Neuronal stem cell (in vitro differentiated cells): Measurements from ENCODE around the gene PROM2.

ENCODE experiments used
- DNase-seq: peaks from one replicate; pipeline ENCODE4 v3.0.0-alpha.2; 2013; ENCODE audit warnings: low spot score
- H2AFZ ChIP-seq: one replicate; pipeline ENCODE4 v1.6.1; 2013; ENCODE audit warnings: mild to moderate bottlenecking, low read length, inconsistent platforms
- H2AK5ac ChIP-seq: 2 replicates; pipeline ENCODE4 v1.6.1; 2013; ENCODE audit warnings: low read depth, mild to moderate bottlenecking, inconsistent platforms, low read length, moderate library complexity, mixed read lengths
- H2BK120ac ChIP-seq: 2 replicates; pipeline ENCODE4 v1.6.1; 2013; ENCODE audit warnings: low read depth, mild to moderate bottlenecking, inconsistent platforms, low read length, moderate library complexity, mixed read lengths
- H2BK12ac ChIP-seq: one replicate; pipeline ENCODE4 v1.6.1; 2013; ENCODE audit warnings: low read length, inconsistent platforms
- H2BK15ac ChIP-seq: 2 replicates; pipeline ENCODE4 v1.6.1; 2013; ENCODE audit warnings: mild to moderate bottlenecking, low read length, inconsistent platforms, mixed read lengths
- H2BK5ac ChIP-seq: one replicate; pipeline ENCODE4 v1.6.1; 2013; ENCODE audit warnings: inconsistent platforms, mild to moderate bottlenecking, low read length, moderate library complexity
- H3K14ac ChIP-seq: one replicate; pipeline ENCODE4 v1.6.1; 2013; ENCODE audit warnings: low read length, inconsistent platforms
- H3K18ac ChIP-seq: 2 replicates; pipeline ENCODE4 v1.6.1; 2013; ENCODE audit warnings: low read length, inconsistent platforms
- H3K23ac ChIP-seq: 2 replicates; pipeline ENCODE4 v1.6.1; 2013; ENCODE audit warnings: low read depth, mild to moderate bottlenecking, mixed read lengths, low read length, inconsistent platforms; ENCODE audit not compliant: poor library complexity
- H3K27ac ChIP-seq: replicated peaks from 3 replicates; pipeline ENCODE4 v1.5.1; 2013; ENCODE audit warnings: low read length, inconsistent platforms
- H3K27me3 ChIP-seq, 3 experiments: 2 replicates each; pipeline ENCODE4 v1.6.1; 2013; ENCODE audit warnings: low read length in 3 of 3, mild to moderate bottlenecking in 2 of 3, inconsistent platforms in 1 of 3, low read depth in 1 of 3, mixed read lengths in 1 of 3, moderate library complexity in 1 of 3; ENCODE audit not compliant: control insufficient read depth in 3 of 3, insufficient read depth in 3 of 3
- H3K36me3 ChIP-seq, 2 donors: replicated peaks in 1 of 2; 2 replicates each; pipeline ENCODE4 v1.6.1; 2013; ENCODE audit warnings: low read length in 2 of 2; ENCODE audit not compliant: control insufficient read depth in 2 of 2, insufficient read depth in 2 of 2
- H3K4ac ChIP-seq: 2 replicates; pipeline ENCODE4 v1.6.1; 2013; ENCODE audit warnings: inconsistent platforms, mild to moderate bottlenecking, low read length, moderate library complexity
- H3K4me1 ChIP-seq, 2 donors: 1 replicate in 1 of 2; 2 replicates in 1 of 2; pipeline ENCODE4 v1.6.1; 2013; ENCODE audit warnings: low read length in 2 of 2, low read depth in 1 of 2; ENCODE audit not compliant: control insufficient read depth in 2 of 2, insufficient read depth in 1 of 2
- H3K4me2 ChIP-seq: one replicate; pipeline ENCODE4 v1.6.1; 2013; ENCODE audit warnings: mild to moderate bottlenecking, low read length, inconsistent platforms; ENCODE audit not compliant: insufficient read depth, poor library complexity, severe bottlenecking
- H3K4me3 ChIP-seq, 2 donors: 2 replicates each; pipeline ENCODE4 v1.5.1; 2013; ENCODE audit warnings: low read length in 2 of 2, mild to moderate bottlenecking in 2 of 2, inconsistent platforms in 1 of 2, moderate library complexity in 1 of 2
- H3K79me1 ChIP-seq: one replicate; pipeline ENCODE4 v1.6.1; 2013; ENCODE audit warnings: low read depth, mild to moderate bottlenecking, inconsistent platforms, low read length, moderate library complexity
- H3K9ac ChIP-seq: one replicate; pipeline ENCODE4 v1.6.1; 2013; ENCODE audit warnings: mild to moderate bottlenecking, low read depth, low read length, inconsistent platforms; ENCODE audit not compliant: poor library complexity
- H3K9me3 ChIP-seq, 2 donors: replicated peaks in 1 of 2; 2 replicates each; pipeline versions ENCODE3 to v1.6.1; 2013; ENCODE audit warnings: low read length in 2 of 2, mild to moderate bottlenecking in 2 of 2, inconsistent platforms in 1 of 2, low read depth in 1 of 2, mixed read lengths in 1 of 2, moderate library complexity in 1 of 2; ENCODE audit not compliant: control insufficient read depth in 2 of 2, insufficient read depth in 1 of 2
- H4K8ac ChIP-seq: one replicate; pipeline ENCODE4 v1.6.1; 2013; ENCODE audit warnings: low read depth, mild to moderate bottlenecking, inconsistent platforms, low read length, moderate library complexity
- H4K91ac ChIP-seq: one replicate; pipeline ENCODE4 v1.6.1; 2013; ENCODE audit warnings: low read length, low read depth, mild to moderate bottlenecking, inconsistent platforms; ENCODE audit not compliant: poor library complexity
- WGBS, 2 donors: extraction: QIAGEN DNeasy Blood & Tissue Kit; methylation state at CpG; one replicate each; pipeline ENCODE4 v1.1.7; 2013; ENCODE audit warnings: missing lambda C conversion rate in 2 of 2, mixed read lengths in 1 of 2; ENCODE audit not compliant: insufficient read length in 2 of 2, insufficient replicate concordance in 1 of 2; ENCODE audit errors: extremely low coverage in 2 of 2; 5-methylcytosine and 5-hydroxymethylcytosine counted together

Gene PROM2

GRCh38 chr2:95309599-95309998, 35.4 kb downstream of the PROM2 start:
- no peak overlapping the region for H3K27ac ChIP-seq
- no peaks in the 10 kb centered on the region for H3K9me3 ChIP-seq
- no peak overlapping the region for H2BK120ac ChIP-seq
- no peak overlapping the region for H3K4me3 ChIP-seq
- no peak overlapping the region for H2BK12ac ChIP-seq
- H2AK5ac ChIP-seq, result no peak overlapping the region
- H3K4me1 ChIP-seq, result peaks cover 2 to 8% of the 10 kb centered on the region in 2 donors
- WGBS, 2 donors, result no CpG with 5 or more reads among the region's 8 CpGs
- no peak overlapping the region for H4K8ac ChIP-seq
- no peak overlapping the region for H3K4ac ChIP-seq
- no peak overlapping the region for H2BK15ac ChIP-seq
- H3K36me3 ChIP-seq, result no peaks in the 10 kb centered on the region
- no peak overlapping the region for H4K91ac ChIP-seq
- no peak overlapping the region for H3K4me2 ChIP-seq
- no peak overlapping the region for H3K9ac ChIP-seq
- no peaks in the 10 kb centered on the region for H3K79me1 ChIP-seq
- no peak overlapping the region for H2BK5ac ChIP-seq
- H3K27me3 ChIP-seq, result peaks cover 0 to 12% (median 0%) of the 10 kb centered on the region in 3 experiments
- H3K14ac ChIP-seq, result no peak overlapping the region
- H3K23ac ChIP-seq, result no peak overlapping the region
- no peak overlapping the region for H2AFZ ChIP-seq
- no peak overlapping the region for H3K18ac ChIP-seq
- DNase-seq, result no peak

GRCh38 chr2:95310216-95310615, 36.0 kb downstream of the PROM2 start:
- Histone ChIP-seq H3K18ac (no peak overlapping the region), H2AK5ac (peak overlapping the region; percentile 73), H2AFZ (no peak overlapping the region), H3K4ac (peak overlapping the region; percentile 57), H2BK15ac (peak overlapping the region; percentile 21), H3K27me3 (peaks cover 0 to 12% (median 0%) of the 10 kb centered on the region in 3 experiments), H2BK5ac (no peak overlapping the region), H3K9me3 (no peaks in the 10 kb centered on the region), H3K27ac (no peak overlapping the region), H2BK120ac (no peak overlapping the region), H3K14ac (no peak overlapping the region), H3K23ac (no peak overlapping the region), H3K4me3 (no peak overlapping the region), H4K91ac (no peak overlapping the region), H3K9ac (no peak overlapping the region), H3K4me1 (peaks cover 2 to 12% of the 10 kb centered on the region in 2 donors), H2BK12ac (no peak overlapping the region), H3K36me3 (no peaks in the 10 kb centered on the region), H3K79me1 (no peaks in the 10 kb centered on the region), H4K8ac (no peak overlapping the region), H3K4me2 (no peak overlapping the region)
- WGBS, 2 donors, result no CpG with 5 or more reads among the region's 8 CpGs
- DNase-seq, result no peak

GRCh38 chr2:95310651-95311050, 36.4 kb downstream of the PROM2 start:
- Histone ChIP-seq H3K9ac (no peak overlapping the region), H2BK15ac (no peak overlapping the region), H3K79me1 (no peaks in the 10 kb centered on the region), H3K9me3 (no peaks in the 10 kb centered on the region), H2BK120ac (no peak overlapping the region), H2AK5ac (peak overlapping the region; percentile 84), H3K18ac (no peak overlapping the region), H3K14ac (peak overlapping the region; percentile 50), H3K4me3 (no peak overlapping the region), H2BK5ac (no peak overlapping the region), H3K4me2 (no peak overlapping the region), H3K23ac (no peak overlapping the region), H3K36me3 (no peaks in the 10 kb centered on the region), H3K27ac (no peak overlapping the region), H3K27me3 (peaks cover 0 to 12% (median 0%) of the 10 kb centered on the region in 3 experiments), H4K8ac (peak overlapping the region; percentile 10), H4K91ac (no peak overlapping the region), H2AFZ (no peak overlapping the region), H3K4me1 (peaks cover 2 to 13% of the 10 kb centered on the region in 2 donors), H2BK12ac (peak overlapping the region; percentile 18), H3K4ac (no peak overlapping the region)
- no peak for DNase-seq
- WGBS, 2 donors, result no CpG with 5 or more reads among the region's 4 CpGs

GRCh38 chr2:95311815-95312542, 37.7 kb downstream of the PROM2 start:
- no peak overlapping the region for H3K23ac ChIP-seq

More at GRCh38 chr2:95311815-95312542, 37.7 kb downstream of the PROM2 start:
- no CpG with 5 or more reads among the region's 26 CpGs for WGBS, 2 donors
- no peaks in the 10 kb centered on the region for H3K79me1 ChIP-seq
- H3K9ac ChIP-seq, result no peak overlapping the region
- peak overlapping the region; percentile 66 for H2AK5ac ChIP-seq
- no peak overlapping the region for H3K14ac ChIP-seq
- H3K4me3 ChIP-seq, result no peak overlapping the region
- H4K8ac ChIP-seq, result no peak overlapping the region
- H3K27ac ChIP-seq, result no peak overlapping the region
- H4K91ac ChIP-seq, result peak overlapping the region; percentile 67
- peaks cover 2 to 12% of the 10 kb centered on the region in 2 donors for H3K4me1 ChIP-seq
- no peak overlapping the region for H2AFZ ChIP-seq
- peak overlapping the region; percentile 87 for H2BK5ac ChIP-seq
- H2BK15ac ChIP-seq, result no peak overlapping the region
- no peak overlapping the region for H3K4ac ChIP-seq
- H2BK120ac ChIP-seq, result no peak overlapping the region
- H3K18ac ChIP-seq, result peak overlapping the region; percentile 62
- H3K27me3 ChIP-seq, result peaks cover 0 to 9% (median 0%) of the 10 kb centered on the region in 3 experiments
- H3K9me3 ChIP-seq, result no peaks in the 10 kb centered on the region
- H3K36me3 ChIP-seq, result no peaks in the 10 kb centered on the region
- no peak overlapping the region for H2BK12ac ChIP-seq
- no peak for DNase-seq
- no peak overlapping the region for H3K4me2 ChIP-seq
